Keratinocyte (primary cell): ENCODE measurements around the gene NR3C2. TPM values are rescaled to one million over a fixed set of nuclear protein-coding genes. Genes with fewer than 3 reads are reported as not detected.

Source experiments
- DNase-seq: peaks from one replicate; pipeline ENCODE4 v3.0.0-alpha.2; 2011; ENCODE audit warnings: low read depth, missing footprints, low spot score
- FAIRE-seq: peaks from 2 replicates; lab custom pipeline; 2011; peaks lifted over from hg19 to GRCh38; lab: Jason Lieb, UNC
- H2AFZ ChIP-seq: 2 replicates; pipeline ENCODE4 v1.6.0; 2012; ENCODE audit warnings: low read length, control low read depth, inconsistent platforms; ENCODE audit not compliant: control insufficient read depth
- H3K27ac ChIP-seq: 2 replicates; pipeline ENCODE4 v1.5.1; 2011; ENCODE audit warnings: low read length; ENCODE audit not compliant: control insufficient read depth, insufficient read depth
- H3K27me3 ChIP-seq: 3 replicates; pipeline ENCODE4 v1.6.0; 2011; ENCODE audit warnings: low read length; ENCODE audit not compliant: control insufficient read depth, insufficient read depth; ENCODE audit errors: extremely low read depth
- H3K36me3 ChIP-seq, 2 experiments: 2 replicates in 1 of 2; 3 replicates in 1 of 2; pipeline ENCODE4 v1.5.1; 2011; ENCODE audit warnings: low read length in 2 of 2, mild to moderate bottlenecking in 1 of 2; ENCODE audit not compliant: control insufficient read depth in 2 of 2, insufficient read depth in 2 of 2; ENCODE audit errors: extremely low read depth in 1 of 2
- H3K4me1 ChIP-seq: 3 replicates; pipeline ENCODE4 v1.5.1; 2011; ENCODE audit warnings: low read length; ENCODE audit not compliant: control insufficient read depth, insufficient read depth; ENCODE audit errors: extremely low read depth
- H3K4me2 ChIP-seq: 3 replicates; pipeline ENCODE4 v1.6.0; 2011; ENCODE audit warnings: low read depth, low read length; ENCODE audit not compliant: control insufficient read depth, insufficient read depth; ENCODE audit errors: extremely low read depth
- H3K4me3 ChIP-seq, 3 experiments: fragments of 200-600 bp in 1 of 3; sonication (generic) in 1 of 3; 2 replicates in 2 of 3; 3 replicates in 1 of 3; pipeline ENCODE4 v1.5.1; 2011 to 2016; ENCODE audit warnings: low read length in 3 of 3, mild to moderate bottlenecking in 3 of 3, control low read depth in 2 of 3, inconsistent platforms in 1 of 3, low read depth in 1 of 3, mixed read lengths in 1 of 3, mixed run types in 1 of 3, moderate library complexity in 1 of 3; ENCODE audit not compliant: control insufficient read depth in 2 of 3, insufficient read depth in 2 of 3; ENCODE audit errors: extremely low read depth in 1 of 3
- H3K79me2 ChIP-seq: 2 replicates; pipeline ENCODE4 v1.6.0; 2012; ENCODE audit warnings: low read length; ENCODE audit not compliant: control insufficient read depth, insufficient read depth
- H3K9ac ChIP-seq: 3 replicates; pipeline ENCODE4 v1.6.0; 2011; ENCODE audit warnings: low read length; ENCODE audit not compliant: control insufficient read depth, insufficient read depth; ENCODE audit errors: extremely low read depth
- H3K9me1 ChIP-seq: 3 replicates; pipeline ENCODE4 v1.6.0; 2011; ENCODE audit warnings: low read length; ENCODE audit not compliant: control insufficient read depth, insufficient read depth; ENCODE audit errors: extremely low read depth
- H3K9me3 ChIP-seq: 2 replicates; pipeline ENCODE4 v1.5.1; 2012; ENCODE audit warnings: low read depth, low read length; ENCODE audit not compliant: control insufficient read depth
- H4K20me1 ChIP-seq: 3 replicates; pipeline ENCODE4 v1.6.0; 2011; ENCODE audit warnings: low read length; ENCODE audit not compliant: control insufficient read depth, insufficient read depth; ENCODE audit errors: extremely low read depth
- CTCF ChIP-seq, 3 experiments: IDR thresholded peaks in 1 of 3; conservative IDR thresholded peaks in 1 of 3; optimal IDR thresholded peaks in 1 of 3; 2 replicates in 2 of 3; 3 replicates in 1 of 3; pipeline versions ENCODE3 to v1.5.1; 2011; ENCODE audit warnings: low read length in 3 of 3, mild to moderate bottlenecking in 3 of 3, moderate library complexity in 2 of 3, control low read depth in 1 of 3, inconsistent platforms in 1 of 3; ENCODE audit not compliant: insufficient read depth in 2 of 3; ENCODE audit errors: extremely low read depth in 1 of 3
- EZH2 ChIP-seq: IDR thresholded peaks from one replicate; pipeline ENCODE4 v1.6.1; 2012; ENCODE audit warnings: inconsistent platforms, mild to moderate bottlenecking, low read length, moderate library complexity
- dilution Hi-C: fragments of 300-500 bp; cut with MboI; formaldehyde crosslinking; loops from one replicate; pipeline ENCODE4 v1.7.0; 2020; ENCODE audit warnings: low sequenced_read_pairs; ENCODE audit not compliant: extremely low pct_ligation_motif_present
- polyA plus RNA-seq, 5 experiments: library from polyadenylated mRNA; depleted of rRNA in 3 of 5; stranded (reverse) in 3 of 5; stranded (forward) in 1 of 5; unstranded in 1 of 5; fragments of >200 nt; gene quantifications; 1 replicate in 1 of 5; 2 replicates in 3 of 5; 3 replicates in 1 of 5; pipeline versions ENCODE4 v1.2.1 to v1.2.3, GENCODE V29; 2011 to 2012; ENCODE audit warnings: missing spikeins in 2 of 5, low read depth in 1 of 5, low replicate concordance in 1 of 5

Gene NR3C2
- polyA plus RNA-seq, 1 donor (not counting 4 experiments of a cell fraction or from before 2014, with no cell fraction given): 1.5 TPM

- Histone ChIP-seq H3K9me1 (no peaks in the 10 kb centered on the region), H3K36me3 (no peaks in the 10 kb centered on the region), H2AFZ (no peak overlapping the region), H3K4me2 (no peak overlapping the region), H4K20me1 (no peaks in the 10 kb centered on the region), H3K9ac (no peak overlapping the region), H3K4me1 (peaks cover 6% of the 10 kb centered on the region), H3K9me3 (no peaks in the 10 kb centered on the region), H3K27ac (no peak overlapping the region), H3K4me3 (no peak overlapping the region), H3K27me3 (no peaks in the 10 kb centered on the region), H3K79me2 (no peaks in the 10 kb centered on the region)
- TF ChIP-seq EZH2: no peak
- no peak for TF ChIP-seq CTCF (optimal IDR thresholded peaks at IDR 0.05 in 1 of 3, IDR thresholded peaks at IDR 0.05 in 1 of 3, conservative IDR thresholded peaks at IDR 0.05 in 1 of 3; ENCODE audit: extremely low read depth in 1 of 3, insufficient read depth in 2 of 3, low read length in 3 of 3)
- DNase-seq (no peak), FAIRE-seq (no peak)
- dilution Hi-C loops: no loop called here
These were observed 176.0 kb downstream of the NR3C2 start for GRCh38 chr4:148266240-148266639.

- FAIRE-seq: no peak
- H3K27ac ChIP-seq: no peak overlapping the region
These were observed 176.6 kb downstream of the NR3C2 start for GRCh38 chr4:148265627-148266026.

More at GRCh38 chr4:148265627-148266026, 176.6 kb downstream of the NR3C2 start:
- no peak for DNase-seq
- H3K4me3 ChIP-seq: no peak overlapping the region
- H2AFZ ChIP-seq: no peak overlapping the region
- H3K9me1 ChIP-seq: no peaks in the 10 kb centered on the region
- no peak overlapping the region for H3K9ac ChIP-seq
- no peak for TF ChIP-seq CTCF (optimal IDR thresholded peaks at IDR 0.05 in 1 of 3, IDR thresholded peaks at IDR 0.05 in 1 of 3, conservative IDR thresholded peaks at IDR 0.05 in 1 of 3; ENCODE audit: extremely low read depth in 1 of 3, insufficient read depth in 2 of 3, low read length in 3 of 3)
- no peaks in the 10 kb centered on the region for H3K9me3 ChIP-seq
- H3K4me1 ChIP-seq: peaks cover 2% of the 10 kb centered on the region
- dilution Hi-C loops: no loop called here
- no peak overlapping the region for H3K4me2 ChIP-seq
- H4K20me1 ChIP-seq: no peaks in the 10 kb centered on the region
- H3K36me3 ChIP-seq: no peaks in the 10 kb centered on the region
- no peaks in the 10 kb centered on the region for H3K79me2 ChIP-seq
- H3K27me3 ChIP-seq: no peaks in the 10 kb centered on the region
